Keratinocyte (primary cell): ENCODE measurements around the gene IGFALS.

ENCODE experiments used
- CTCF ChIP-seq, 3 experiments: IDR thresholded peaks in 1 of 3; conservative IDR thresholded peaks in 1 of 3; optimal IDR thresholded peaks in 1 of 3; 2 replicates in 2 of 3; 3 replicates in 1 of 3; pipeline versions ENCODE3 to v1.5.1; 2011; ENCODE audit warnings: low read length in 3 of 3, mild to moderate bottlenecking in 3 of 3, moderate library complexity in 2 of 3, control low read depth in 1 of 3, inconsistent platforms in 1 of 3; ENCODE audit not compliant: insufficient read depth in 2 of 3; ENCODE audit errors: extremely low read depth in 1 of 3
- EZH2 ChIP-seq: IDR thresholded peaks from one replicate; pipeline ENCODE4 v1.6.1; 2012; ENCODE audit warnings: inconsistent platforms, mild to moderate bottlenecking, low read length, moderate library complexity

GRCh38 chr16:1768767-1769401, 24.6 kb downstream of the IGFALS start:
- no peak for TF ChIP-seq CTCF (optimal IDR thresholded peaks at IDR 0.05 in 1 of 3, IDR thresholded peaks at IDR 0.05 in 1 of 3, conservative IDR thresholded peaks at IDR 0.05 in 1 of 3; ENCODE audit: extremely low read depth in 1 of 3, insufficient read depth in 2 of 3, low read length in 3 of 3)
- TF ChIP-seq EZH2, result no peak
